HG03439 (cell line): ENCODE results near the gene ADIRF.
"Not testable (repeated sequence)": the region's sequence is repeated elsewhere in the genome, so short reads cannot be mapped to it uniquely, and the experiment has no call there.

ENCODE experiments used
- ATAC-seq: cut with Tn5 transposase; IDR thresholded peaks from one replicate; pipeline ENCODE4 v1.9.1; 2021; ENCODE audit warnings: mild to moderate bottlenecking, moderate library complexity; ENCODE audit not compliant: unreplicated experiment

Gene ADIRF

DNA sequence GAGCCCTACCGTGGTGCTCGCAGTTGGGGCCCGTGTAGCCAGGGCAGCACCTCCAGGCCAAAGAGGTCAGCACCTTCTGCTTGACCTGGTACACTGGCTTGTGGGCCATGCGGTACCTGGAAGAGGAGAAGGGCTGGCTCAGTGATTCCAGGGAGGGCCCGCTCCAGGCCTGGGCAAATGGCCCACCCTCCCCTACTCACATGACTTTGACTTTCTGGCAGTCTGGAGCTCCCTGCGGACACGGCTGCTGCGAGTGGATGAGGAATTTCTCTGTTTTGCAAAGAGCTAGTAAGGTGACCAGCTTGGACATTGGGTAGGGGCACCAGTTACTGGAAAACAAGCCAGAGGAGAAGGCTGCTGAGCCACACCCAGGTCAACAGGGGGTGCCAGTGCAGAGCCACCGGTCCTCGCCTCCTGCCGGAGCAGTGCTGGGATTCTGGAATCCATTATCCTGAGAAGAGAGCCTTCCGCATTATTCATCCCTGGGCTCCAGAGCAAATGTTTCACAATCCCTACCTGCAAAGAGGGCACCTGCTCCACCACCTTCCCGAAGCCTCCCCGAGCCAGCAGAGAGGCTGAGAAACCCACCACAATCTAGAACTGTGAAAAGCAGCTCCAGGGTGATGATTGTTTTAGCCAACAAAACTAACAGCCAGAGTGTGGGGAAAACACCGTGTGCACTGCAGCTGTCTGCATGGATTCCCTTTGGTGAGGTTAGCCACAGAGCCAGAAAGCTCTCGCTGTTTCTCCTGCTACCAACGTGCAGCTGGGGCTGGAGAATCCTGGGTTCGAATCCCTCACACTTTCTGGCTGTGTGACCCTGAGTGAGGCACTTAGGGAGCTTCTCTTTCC is 22.7 kb upstream of the ADIRF start:
- ATAC-seq = no peak

DNA sequence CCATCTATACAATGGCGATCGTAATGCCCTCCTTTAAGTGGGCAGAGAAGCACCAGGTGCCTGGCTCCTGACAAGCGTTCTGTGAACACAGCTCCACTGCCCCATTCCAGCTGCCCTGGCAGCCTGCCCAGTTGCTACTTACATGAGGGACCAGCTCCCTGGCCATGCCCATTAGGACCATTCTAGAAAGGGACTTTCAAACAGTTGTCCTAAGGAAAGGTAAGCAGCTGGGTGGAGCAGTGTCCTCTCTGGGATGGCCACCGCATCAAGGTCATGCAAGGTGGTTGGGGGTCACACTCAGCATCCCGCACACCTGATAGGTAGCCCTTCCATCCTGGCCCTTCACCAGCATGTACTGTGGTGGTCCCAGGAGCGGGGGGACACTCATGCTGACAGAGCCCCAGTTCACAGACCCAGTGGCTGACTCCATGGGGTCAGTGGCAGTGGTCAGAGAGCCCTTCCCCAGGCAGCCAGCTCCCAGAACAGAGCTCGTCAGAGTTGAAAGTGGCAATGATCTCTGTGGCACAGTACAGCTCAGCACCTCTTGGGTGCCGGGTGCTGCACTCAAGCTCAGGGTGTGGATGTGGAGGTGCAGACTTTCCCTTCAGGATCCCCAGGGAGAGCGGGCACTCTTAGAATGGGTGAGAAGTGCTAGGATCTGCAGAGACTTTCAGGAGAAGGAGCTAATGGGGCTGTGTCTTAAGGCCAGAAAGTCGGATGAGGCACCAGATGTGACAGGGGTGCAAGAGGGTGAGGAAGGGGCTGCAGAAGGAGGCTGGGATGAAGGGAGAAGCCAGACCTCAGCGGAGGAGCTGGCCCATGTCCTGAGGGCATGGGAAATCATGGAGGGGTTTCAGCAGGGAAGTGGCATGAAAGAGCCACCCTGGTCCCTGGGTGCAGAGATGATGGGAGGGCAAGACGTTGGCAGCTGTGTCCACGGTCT is 21.8 kb upstream of the ADIRF start:
- no peak for ATAC-seq

DNA sequence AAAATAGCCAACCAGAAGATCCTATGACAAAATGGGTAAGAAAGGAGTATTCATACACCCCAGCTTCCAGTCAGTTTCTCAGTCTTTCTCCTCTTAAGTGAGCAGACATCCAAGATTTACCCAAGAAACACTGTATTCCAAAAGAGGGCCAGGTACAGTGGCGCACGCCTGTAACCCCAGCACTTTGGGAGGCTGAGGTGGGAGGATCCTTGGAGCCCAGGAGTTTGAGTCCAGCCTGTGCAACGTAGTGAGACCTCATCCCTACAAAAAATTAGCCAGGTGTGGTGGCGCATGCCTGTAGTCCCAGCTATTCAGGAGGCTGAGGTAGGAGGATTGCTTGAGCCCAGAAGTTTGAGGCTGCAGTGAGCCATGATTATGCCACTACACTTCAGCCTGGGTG is 20.5 kb upstream of the ADIRF start:
- ATAC-seq = not testable (repeated sequence)

DNA sequence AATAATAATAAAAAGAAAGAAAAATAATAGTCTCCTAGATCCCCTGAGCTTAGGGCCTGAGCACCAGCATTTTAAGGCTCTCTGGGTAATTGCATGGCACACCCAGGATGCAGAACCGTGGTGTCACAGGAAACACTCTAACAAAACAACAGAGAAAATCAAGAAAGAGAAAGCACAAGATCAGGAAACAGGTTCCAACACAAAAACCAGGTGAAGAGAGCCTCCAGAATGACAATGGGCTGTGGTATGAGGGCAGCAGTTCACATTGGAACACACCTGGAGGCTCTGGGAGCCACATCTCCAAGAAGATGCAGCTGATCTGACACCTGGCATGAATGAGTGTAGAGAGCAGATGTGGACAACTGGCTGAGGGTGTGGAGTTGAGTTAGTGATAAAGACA is 17.9 kb upstream of the ADIRF start:
- ATAC-seq = no peak

DNA sequence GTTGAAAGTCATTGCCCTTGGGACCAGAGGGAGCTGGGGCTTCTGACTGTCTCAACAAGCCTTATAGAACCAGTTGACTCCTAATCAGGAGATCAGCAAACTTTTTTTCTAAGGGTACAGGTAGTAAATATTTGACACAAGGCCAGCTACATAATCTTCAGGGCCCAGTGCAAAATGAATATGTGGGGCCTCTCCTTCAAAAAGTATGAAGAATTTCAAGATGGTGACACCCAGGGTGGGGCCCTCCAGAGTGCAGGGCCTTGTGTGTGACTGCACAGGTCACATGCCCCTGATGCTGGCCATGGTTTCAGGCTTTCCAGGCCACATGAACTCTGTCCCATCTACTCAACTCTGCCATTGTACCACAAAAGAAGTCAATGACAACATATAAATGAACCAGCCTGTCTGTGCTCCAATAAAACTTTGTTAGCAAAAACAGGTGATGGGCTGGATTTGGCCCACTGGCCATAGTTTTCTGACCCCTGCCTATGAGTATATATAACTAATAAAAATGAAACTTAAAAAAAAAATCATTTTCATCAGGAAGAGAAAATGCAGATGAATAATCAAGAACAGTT is 17.0 kb upstream of the ADIRF start:
- ATAC-seq = no peak

DNA sequence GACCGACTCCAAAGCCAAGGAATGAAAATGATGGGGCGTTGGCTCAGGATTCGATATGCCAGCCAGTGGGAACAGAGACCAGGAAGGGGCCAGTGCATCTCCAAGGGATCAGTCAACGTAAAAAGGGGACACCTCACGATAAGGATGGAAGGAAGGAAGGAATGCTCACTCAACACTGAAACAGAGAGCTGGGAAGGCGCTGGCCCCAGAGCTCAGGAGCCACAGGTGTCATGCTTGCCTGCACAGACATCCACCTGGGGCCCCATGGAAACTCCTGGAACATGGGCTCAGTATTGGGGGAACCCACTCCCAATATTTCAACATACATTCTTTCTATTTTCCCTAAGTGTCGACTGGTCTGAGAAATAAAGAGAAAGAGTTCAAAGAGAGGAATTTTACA is 16.2 kb upstream of the ADIRF start:
- ATAC-seq = no peak

DNA sequence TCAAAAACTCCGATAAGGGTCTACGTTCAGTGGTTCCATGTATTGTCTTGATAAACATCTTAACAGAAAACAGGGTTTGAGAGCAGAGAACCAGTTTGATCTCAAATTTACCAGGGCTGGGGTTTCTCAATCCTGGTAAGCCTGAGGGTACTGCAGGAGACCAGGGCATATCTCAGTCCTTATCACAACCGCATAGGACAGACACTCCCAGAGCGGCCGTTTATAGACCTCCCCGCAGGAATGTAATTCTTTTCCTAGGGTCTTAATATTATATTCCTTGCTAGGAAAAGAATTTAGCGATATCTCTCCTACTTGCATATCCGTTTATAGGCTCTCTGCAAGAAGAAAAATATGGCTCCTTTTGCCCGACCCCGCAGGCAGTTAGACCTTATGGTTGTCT is 15.6 kb upstream of the ADIRF start:
- not testable (repeated sequence) for ATAC-seq

DNA sequence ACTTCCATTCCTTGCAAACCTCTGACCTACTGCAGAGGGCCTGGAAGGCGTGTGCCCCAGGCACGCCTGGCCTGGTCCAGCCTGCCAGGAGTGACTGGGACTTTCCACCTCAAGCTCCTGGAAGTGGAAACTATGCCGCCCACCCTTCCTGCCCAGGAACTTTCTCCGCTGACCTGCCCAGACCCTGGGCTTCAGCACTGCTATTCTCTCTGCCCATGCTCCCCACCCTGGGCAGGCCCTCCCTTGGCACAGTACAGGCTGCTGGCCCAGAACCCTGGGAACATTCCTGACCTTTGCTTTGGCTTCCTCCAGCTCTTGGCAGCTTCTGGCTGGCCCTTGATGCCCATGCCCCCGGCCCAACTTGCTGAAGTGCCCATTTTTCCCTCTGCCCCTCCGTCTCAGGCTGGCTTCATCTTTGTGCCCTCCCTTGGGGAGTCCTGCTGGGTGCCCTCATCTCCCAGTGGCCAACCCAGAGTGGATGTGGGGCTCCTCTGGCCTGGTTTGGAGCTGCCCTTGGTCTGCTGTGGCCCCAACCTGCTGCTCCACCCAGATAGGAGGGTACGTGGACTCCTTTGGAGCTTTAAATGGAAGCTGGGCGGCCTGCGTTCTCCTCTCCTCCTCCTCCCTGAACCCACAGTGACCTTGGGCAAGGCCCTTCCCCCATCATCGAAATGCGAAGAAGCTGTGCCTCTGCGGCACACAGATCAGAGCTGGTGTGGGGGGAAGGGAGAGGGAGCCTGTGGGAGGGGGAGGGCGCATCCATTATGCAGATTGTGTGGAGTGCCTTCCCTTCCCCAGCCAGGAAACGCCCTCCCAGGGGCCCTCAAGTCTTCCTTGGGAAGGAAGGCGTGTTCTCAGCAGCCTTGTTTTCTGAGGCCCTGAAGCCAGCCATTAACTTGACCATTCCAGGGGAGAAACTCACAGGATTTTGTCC is 14.3 kb upstream of the ADIRF start:
- ATAC-seq = no peak

DNA sequence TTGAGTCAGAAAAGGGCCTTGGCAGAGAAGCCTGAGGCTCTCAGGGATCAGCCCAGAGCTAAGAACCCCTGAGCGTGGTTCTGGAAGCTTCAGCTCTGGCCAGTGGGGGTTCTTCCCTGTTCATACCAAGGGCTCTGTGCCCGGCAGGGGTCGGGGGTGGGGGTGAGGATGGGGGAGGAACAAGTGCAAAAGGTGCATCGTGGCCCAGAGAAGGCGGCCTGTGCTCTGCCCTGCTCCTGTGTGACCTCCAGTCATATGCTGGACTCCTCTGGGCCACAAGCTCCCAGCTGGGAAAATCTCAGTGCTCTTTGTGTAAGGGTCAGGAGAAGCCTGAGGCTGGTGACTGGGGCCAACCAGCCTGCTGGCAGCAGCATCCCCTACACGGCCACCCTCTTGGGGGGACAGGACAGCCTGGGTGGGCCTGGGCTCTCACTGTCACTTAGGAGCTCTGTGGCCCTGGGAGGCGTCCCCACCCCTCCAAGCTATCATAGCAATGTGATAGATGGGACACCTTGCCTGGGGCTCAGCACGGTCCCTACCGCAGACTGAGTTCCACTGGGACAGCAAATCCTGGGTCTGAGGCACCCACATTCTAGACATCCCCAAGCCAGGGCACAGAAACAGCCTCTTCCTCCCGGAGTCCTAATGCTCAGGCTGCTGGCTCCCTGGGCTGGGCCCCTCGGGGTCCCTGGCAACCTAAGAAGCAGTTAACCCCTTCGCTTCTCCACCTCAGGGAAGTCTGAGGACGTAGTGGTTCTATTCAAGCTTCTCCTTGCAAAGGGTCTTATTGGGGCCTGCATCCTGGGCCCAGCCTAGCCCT is 13.4 kb upstream of the ADIRF start:
- no peak for ATAC-seq

DNA sequence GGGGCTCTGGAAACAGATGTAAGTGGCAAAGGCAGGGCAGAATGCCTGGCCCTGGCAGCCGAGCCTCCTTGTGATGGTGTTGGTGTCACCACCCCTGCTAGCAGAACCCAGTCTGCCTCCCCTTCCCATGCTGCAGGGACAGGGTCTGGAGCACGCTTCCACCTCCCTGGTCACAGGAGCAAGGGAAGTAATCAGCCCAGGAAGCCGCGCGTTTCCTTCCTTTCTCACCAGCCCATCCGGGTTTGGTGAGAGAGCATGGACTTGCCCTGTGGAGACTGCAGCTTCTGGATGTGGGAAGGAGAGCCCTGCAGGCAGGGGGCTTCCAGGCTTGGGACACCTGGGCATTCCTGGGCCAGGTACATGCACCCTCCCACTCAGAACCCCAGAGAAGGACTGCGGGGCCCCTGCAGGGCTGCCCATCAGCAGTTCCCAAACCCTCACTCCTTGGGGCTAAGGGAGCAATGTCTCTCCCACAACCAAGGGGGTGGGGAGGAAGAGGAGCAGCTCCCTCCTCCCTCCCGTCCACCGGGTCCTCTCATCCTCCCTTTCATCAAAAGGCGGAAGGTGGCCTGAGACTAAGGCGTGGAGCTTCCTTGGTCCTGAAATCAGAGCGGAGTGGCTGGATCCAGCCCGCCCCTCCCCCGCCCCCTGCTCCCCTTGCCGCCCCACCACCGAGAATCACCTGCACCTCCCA is 12.6 kb upstream of the ADIRF start:
- no peak for ATAC-seq

DNA sequence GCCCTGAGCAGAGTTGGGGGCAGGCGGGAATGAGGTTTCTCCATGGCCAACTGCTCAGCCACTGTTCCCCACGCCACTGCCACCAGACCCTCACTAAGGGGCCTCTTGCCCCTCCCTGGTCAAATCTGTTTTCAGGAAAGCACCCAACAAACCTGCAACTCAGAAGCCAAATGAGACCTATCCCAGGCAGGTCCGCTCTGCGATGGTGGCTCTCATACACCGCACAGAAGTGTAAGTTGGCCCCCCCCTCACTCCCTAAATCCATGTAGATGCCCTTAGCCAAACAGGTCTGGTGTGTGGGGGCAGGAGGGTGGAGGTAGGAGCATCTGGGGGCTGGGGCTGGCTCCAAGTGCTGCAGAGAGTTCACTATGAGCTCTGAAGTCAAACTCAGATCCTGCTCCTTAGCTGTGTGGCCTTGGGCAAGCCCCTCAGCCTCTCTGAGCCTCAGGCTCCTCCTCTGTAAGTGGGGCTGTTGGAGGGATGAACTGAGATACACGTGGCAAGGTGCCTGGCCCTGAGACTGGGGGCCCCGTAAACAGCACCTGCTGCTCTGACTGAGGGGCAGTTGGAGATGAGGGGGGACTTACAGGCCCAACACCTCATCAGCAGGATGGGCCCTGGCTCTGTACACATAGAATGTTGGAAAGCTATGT is 12.0 kb upstream of the ADIRF start:
- ATAC-seq = no peak

DNA sequence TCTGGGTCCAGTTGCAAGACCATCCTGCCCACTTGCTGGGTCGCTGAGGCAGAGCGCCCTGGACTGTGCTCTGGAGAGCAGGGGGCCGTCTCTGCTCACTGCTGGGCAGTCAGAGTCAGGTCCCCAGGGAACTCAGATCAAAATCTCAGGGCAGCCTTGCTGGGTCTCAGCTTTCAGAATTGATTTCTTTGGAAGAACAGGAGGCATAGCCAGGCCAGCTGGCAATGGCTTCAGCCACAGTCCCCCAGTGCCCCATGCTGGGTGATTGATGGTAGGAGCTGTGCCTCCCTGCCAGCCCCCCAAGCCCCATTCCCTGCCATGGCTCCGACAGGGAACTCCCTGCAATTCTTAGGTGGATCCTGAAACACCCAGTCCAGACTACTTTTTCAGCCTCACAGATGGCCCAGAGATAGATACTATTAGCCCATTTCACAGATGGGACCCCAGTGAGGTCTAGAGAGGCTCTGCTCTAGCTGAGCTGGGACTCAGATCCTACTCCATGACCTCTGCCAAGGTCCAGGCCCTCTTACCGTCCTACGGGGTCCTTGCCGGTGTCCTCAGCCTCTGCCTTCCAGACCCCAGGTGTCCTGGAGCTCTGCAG is 11.3 kb upstream of the ADIRF start:
- no peak for ATAC-seq

DNA sequence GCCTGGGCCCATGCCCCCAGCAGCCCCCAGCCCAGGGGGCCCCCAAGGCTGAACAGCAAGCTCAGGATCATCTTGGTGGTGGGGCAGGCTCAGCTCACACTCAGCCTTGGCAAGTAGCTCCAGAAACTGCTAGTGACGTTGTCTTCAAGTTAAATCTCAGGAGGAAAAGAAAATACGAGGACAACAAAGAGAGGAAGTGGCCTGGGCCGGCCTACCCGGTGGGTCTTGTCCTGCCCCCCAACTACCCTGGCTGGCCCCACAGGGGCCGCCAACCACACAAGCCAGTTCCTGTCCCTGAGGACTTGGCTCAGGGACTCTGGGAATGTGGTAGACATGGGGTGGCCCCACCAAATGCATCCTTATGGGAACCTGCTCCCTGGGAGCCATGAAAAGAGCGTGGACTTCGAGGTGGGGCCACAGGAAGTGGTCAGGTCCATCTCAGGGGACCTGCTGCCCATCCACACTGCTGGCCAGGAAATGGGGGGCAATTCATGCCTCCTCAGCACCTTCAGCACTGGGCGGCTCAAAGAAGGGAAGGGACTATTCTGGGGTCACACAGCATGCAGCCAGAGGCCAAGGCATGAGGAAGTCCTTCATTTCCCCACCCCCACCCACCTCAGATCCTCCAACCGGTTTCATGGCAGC is 10.7 kb upstream of the ADIRF start, which contains the start of gene MMRN2:
Gene MMRN2 (minus strand): TSS at position 145 of the 645 bp plus-strand sequence. CDS start 74 bp downstream, at position 71.
- no peak for ATAC-seq

DNA sequence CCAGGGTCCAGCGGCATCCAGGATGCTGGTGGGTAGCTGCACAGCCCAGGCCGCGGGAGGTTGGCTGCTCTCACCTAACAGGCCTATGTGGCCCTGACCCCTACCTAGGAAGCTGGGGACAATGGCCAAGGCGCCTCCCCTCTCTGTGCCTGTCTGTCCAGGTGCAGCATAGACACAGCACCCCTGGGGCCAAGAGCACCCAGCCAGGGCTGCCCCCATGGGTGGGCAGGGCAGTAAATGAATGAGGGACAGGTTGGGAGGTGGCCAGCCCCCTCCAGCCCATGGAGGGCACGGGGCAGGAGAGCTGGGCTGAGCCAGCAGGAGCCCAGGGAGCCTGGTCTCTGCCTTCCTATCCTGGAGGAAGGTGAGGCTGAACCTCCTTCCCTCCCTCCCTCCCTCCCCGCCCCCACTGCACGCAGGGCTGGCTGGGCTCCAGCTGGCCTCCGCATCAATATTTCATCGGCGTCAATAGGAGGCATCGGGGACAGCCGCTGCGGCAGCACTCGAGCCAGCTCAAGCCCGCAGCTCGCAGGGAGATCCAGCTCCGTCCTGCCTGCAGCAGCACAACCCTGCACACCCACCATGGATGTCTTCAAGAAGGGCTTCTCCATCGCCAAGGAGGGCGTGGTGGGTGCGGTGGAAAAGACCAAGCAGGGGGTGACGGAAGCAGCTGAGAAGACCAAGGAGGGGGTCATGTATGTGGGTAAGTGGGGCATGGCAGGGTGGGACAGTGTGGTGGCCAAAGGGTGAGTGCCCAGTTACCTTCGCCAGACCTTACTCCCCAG is 10.0 kb upstream of the ADIRF start, which contains the start of gene SNCG:
Gene SNCG (plus strand): TSS at position 484 of the 785 bp plus-strand sequence. CDS start 99 bp downstream, at position 583.
- no peak for ATAC-seq

DNA sequence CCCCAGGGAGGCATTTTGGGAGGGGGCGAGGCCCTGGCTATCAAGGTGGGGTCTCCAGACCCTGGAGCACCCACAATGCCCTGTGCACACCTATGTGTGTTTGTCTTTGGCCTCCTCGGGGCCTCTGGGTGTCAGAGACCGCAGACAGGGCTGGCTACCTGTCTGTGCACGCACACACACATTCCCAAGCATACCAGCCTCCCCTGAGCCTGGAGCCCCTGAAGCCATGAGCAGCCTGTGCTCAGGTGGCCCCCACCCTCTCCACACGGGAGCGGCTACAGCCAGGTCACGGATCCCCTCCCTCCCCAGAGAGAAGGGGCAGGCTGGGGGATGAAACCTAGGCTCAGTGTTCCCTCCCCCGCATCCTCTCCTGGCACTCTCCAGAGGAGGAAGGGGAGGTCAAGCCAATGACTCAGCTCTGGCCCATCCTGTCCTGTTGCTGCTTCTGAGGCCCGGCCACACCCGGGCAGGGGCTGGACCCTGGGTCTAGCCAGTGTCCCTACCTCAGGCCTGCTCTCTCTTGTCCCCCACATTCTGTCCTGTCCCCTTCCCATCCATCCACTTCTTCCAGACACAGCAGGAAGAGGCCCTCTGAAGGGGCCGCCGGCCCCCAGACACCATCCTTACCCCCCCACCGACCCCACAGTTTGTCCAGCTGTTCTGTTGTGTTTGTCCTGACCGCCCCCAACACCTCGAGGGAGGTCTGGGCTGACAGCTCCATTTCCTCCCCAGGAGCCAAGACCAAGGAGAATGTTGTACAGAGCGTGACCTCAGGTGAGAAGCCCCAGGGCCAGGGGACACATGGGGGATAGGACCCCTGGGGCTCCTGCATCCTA is 9.2 kb upstream of the ADIRF start:
- no peak for ATAC-seq

DNA sequence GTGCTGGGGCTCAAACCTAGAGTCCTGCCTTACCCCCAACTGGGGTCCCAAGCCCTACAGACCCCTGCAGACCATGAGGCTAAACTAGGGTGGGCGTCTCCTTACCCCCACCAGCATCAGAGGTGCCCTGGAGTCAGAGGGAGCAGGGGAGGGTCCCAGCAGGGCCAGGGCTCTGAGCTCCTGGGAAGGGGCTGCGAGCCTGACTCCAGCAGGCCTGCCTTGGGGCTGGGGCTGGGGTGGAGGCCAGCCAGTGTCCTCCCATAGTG is 8.6 kb upstream of the ADIRF start:
- ATAC-seq = no peak
